ENCODE data around the gene ACTN2.

ACTN2 gene

DNA sequence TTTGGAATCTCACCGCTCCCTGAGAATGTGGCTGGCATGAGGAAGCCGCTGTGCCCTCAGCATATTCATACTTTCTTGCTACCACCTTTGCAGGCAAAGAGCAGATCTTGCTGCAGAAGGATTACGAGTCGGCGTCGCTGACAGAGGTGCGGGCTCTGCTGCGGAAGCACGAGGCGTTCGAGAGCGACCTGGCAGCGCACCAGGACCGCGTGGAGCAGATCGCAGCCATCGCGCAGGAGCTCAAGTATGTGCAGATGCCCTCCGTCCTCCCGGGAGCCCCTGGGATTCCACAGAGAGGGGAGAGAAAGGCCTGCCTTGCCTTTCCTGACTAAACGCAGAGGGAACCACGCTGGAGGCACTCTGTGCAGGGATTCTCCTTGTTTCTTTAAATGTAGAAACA, 58.2 kb downstream of the ACTN2 start:
- DNase-seq = no peak

- no peak for DNase-seq
These were observed 60.5 kb downstream of the ACTN2 start for GRCh38 chr1:236746785-236747184.

- DNase-seq = no peak
These were observed 61.1 kb downstream of the ACTN2 start for GRCh38 chr1:236747311-236747985.

DNA sequence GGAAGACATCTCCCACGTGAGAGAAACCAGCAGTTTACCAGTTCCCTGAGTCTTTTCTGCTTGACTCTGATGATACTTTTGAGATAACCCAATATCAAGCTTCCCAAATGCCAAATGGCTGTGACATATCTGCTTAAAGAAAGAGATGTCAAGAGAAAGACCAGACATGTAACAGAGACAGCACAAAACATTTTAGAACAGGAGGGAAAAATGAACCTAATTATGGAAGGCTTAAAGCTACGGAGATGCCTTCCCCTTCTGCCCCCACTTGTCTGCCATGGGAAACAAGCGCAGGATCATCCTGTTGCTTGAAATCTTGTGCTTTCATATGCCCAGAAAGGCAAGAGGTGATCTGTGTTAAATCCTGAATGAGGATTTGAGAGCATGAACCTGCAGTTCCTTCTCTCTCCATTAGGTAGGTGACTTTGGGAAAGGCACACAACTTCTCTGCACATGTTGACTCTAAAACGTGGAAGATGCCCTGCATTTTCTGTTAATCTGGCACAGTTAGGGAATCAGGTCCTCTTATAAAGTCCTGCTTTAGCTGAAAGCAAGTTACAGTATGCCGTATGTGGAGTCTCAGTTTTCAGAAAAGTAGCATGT, 62.1 kb downstream of the ACTN2 start:
- no peak for DNase-seq

DNA sequence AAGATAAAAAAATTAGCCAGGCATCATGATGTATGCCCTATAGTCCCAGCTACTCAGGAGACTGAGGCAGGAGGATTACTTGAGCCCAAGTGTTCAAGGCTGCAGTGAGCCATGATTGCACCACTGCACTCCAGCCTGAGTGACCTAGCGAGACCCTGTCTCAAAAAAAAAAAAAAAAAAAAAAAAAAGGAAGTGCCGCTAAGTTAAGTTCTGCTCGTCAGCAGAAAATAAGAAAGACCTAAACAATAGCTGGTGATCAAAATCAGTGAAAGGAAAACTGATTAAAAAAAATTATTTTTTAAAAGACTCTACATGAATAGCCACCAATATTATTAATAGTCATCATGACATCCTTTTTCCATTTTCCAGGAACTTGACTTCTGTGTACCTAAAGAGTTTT, 64.6 kb downstream of the ACTN2 start:
- no peak for DNase-seq

GRCh38 chr1:236751385-236751784, 65.1 kb downstream of the ACTN2 start:
- DNase-seq = no peak

- no peak for DNase-seq
These were observed 65.6 kb downstream of the ACTN2 start for GRCh38 chr1:236751935-236752334.

GRCh38 chr1:236753516-236753915, 67.2 kb downstream of the ACTN2 start:
- no peak for DNase-seq

GRCh38 chr1:236753964-236754363, 67.7 kb downstream of the ACTN2 start:
- DNase-seq = no peak

DNA sequence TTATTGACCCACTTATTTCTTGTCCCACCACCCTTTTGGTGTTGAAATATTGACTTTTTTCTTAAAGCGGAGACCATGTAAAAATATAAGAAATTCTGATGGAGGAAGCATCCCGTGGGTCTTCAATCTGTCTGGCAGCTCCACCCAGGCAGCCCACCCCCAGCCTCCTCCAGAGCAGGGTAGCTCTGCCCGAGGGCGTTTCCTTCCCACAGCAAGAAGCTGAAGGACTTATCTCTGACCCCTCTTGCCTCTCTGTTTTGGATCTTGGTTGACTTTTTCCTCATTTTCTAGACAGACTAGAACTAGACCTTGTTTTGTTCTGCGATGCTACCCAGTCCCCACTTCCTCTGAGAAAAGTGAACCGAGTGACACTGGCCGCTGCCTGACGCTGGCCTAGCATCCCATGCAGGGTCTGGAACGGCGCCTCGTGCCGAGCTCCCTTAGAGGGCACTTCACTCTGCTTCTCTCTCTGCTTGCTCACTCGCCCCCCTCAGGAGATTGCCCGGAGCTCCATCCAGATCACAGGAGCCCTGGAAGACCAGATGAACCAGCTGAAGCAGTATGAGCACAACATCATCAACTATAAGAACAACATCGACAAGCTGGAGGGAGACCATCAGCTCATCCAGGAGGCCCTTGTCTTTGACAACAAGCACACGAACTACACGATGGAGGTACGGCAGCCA, 68.4 kb downstream of the ACTN2 start:
- DNase-seq = no peak

DNA sequence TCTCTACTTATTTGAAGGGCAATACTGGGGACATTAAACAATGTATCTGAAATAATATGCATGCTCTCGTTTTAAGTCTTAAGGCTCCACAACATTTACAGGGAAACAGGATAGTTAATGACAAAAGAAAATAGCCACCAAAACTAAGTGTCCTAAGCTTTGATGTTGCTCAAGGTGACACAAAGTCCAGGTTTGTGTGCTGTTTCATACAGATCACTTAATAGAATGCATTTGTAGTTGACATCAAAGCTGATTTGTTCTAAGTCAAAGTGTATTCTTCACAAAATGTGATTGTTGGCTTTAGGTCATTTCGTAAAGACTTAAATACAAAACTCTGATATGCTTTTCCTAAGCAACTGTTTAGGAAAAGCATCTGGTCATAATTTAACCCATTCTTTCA, 71.3 kb downstream of the ACTN2 start:
- no peak for DNase-seq

- no peak for DNase-seq
These were observed 73.1 kb downstream of the ACTN2 start for GRCh38 chr1:236759252-236759859.

- DNase-seq = no peak
These were observed 74.2 kb downstream of the ACTN2 start for GRCh38 chr1:236760480-236760879.

GRCh38 chr1:236760986-236761385, 74.7 kb downstream of the ACTN2 start:
- no peak for DNase-seq

DNA sequence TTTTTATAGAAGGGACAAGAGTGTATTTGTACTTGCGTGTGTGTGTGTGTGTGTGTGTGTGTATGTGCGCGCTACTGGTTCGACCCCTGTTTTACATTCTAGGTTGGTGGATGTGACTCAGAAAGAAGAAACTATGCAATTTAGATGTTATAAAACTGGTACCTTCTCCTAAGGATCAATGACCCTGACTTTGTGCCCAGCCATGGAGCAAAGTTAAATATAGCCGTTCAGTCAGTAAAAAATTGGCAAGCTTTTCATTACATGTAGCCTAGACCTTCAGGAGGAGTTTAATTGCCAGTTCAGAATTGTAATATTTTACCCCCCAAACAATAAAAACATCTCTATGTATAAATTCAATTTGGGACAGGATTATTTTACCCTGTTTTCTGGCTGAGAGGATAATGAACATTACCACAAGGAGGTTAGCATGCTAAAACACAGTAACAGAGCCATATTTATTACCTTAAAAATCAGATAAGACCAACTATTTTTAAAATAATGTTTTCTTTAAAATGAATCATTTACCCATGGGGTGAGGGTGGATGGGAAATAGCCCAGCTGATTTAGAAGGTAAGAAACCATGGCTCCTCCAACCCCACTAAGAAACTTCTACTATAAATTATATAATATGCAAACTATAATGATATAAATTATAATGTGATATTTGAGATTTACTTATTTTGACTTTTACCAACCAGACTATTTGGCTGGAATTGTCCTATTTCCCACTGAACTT, 75.3 kb downstream of the ACTN2 start:
- no peak for DNase-seq

GRCh38 chr1:236762410-236762809, 76.1 kb downstream of the ACTN2 start:
- no peak for DNase-seq

- DNase-seq = no peak
These were observed 79.5 kb downstream of the ACTN2 start for GRCh38 chr1:236765831-236766230.

GRCh38 chr1:236766506-236766905, 80.2 kb downstream of the ACTN2 start:
- no peak for DNase-seq

GRCh38 chr1:236767276-236767675, 81.0 kb downstream of the ACTN2 start:
- DNase-seq = no peak

DNA sequence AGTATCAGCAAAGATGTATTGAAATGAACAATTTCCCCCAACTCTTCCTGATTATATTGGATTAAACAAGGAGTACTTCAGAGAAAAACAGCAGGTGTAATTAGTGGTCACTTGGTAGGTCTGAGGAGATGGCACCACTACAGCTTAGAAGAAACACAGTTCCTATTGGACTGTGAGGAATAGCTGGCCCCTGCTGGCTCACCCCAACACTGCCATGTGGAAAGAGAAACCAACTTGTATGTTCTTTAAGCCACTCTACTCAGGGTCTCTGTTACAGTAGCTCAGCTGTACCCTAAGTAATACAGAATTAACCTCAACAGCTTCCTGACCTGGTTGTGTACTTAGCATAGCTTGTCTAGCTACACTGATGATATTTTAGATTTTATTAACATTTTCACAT, 82.3 kb downstream of the ACTN2 start:
- DNase-seq = no peak

DNA sequence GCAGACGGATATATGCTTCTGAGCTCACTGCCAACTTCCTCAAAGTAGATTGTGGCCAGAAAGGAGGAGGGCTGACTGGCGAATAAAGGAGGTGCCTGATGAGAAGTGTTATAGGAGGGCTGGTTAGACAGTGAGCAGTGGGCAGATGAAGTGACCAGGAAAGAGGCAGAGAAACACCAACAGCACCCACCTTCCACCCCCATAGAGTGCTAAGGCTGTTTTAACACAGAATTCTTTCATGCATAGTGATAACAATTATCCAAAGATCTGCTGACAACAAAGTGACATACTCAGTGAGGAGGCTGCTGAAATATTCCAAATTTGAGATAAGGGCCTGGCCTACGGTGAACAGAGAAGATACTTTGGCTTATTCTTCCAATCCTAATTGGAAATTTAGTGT, 87.6 kb downstream of the ACTN2 start:
- DNase-seq = no peak

GRCh38 chr1:236774926-236775325, 88.6 kb downstream of the ACTN2 start:
- DNase-seq = no peak

GRCh38 chr1:236779312-236779711, 93.0 kb downstream of the ACTN2 start:
- DNase-seq = no peak
